HG03108 (cell line): Measurements from ENCODE around the gene NUDT9.
"Not testable (repeated sequence)": the region's sequence is repeated elsewhere in the genome, so short reads cannot be mapped to it uniquely, and the experiment has no call there.

Source experiments
- ATAC-seq: cut with Tn5 transposase; IDR thresholded peaks from one replicate; pipeline ENCODE4 v1.9.1; 2021; ENCODE audit warnings: moderate library complexity; ENCODE audit not compliant: unreplicated experiment

Gene NUDT9, protein sequence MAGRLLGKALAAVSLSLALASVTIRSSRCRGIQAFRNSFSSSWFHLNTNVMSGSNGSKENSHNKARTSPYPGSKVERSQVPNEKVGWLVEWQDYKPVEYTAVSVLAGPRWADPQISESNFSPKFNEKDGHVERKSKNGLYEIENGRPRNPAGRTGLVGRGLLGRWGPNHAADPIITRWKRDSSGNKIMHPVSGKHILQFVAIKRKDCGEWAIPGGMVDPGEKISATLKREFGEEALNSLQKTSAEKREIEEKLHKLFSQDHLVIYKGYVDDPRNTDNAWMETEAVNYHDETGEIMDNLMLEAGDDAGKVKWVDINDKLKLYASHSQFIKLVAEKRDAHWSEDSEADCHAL

DNA sequence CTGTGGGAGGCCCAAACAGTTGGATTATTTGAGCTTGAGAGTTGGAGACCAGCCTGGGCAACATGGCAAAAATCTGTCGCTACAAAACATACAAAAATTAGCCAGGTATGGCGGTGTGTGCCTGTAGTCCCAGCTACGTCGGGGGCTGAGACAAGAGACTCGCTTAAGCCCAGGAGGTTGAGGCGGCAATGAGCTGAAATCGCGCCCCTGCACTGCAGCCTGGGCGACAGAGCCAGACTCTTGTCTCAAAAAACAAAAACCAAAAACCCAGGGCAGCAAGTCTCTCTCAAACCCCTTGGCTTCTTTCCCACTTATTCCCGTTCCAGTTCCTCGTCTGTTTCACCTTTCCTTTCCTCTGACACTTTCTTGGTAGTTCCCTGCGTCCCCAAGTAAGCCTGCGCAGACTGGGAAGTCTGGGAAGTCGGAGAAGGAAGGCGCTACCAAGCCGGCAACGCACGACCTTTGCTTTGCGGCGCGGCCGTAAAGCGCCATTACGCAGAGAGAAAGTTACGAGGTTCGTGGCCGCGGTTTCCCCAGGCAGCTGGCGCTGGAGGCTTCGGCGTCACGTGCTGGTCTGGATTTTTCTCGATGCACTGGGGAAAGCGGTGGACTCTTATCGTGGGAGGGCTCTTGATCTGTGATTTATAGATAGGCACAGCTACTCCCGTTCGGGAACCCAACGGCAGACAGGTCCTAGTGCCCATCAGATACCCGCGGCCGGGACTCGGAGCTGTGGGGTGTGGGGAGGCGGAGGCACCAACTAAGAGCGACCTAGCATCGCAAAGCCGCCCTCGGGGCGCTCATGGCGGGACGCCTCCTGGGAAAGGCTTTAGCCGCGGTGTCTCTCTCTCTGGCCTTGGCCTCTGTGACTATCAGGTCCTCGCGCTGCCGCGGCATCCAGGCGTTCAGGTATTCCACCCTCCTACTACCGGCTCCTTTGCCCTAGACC, at the start of gene NUDT9:
Gene NUDT9, plus strand, starts transcription at position 470 of the 949 bp plus-strand sequence. Its CDS starts 333 bp downstream, at position 803.
- ATAC-seq, result peak; percentile 83

DNA sequence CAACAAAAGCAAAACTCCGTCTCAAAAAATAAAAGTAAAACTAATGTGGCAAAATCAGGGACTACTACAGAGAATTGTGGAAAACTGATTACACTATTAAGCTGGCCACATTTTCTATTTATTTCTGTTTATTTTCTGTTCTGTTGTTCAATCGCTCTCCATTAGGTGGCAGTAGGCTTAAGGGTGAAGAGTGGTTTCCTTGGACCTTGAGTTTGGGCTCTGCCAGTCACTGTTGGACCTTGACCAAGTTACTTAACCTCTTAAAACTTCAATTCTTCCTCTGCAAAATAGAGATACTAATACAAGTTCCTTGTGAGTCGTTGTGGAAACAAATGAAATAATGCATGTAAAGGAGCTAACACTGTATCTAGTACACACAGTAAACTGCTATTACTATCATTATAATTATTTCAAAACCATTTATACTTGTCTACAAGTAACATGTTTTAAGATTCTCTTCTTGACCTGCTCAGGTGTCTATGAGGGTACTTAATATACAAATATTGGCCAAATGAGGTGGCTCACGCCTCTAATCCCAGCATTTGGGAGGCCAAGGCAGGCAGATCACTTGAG, 46.6 kb upstream of the NUDT9 start:
- ATAC-seq, result peak; percentile 73

DNA sequence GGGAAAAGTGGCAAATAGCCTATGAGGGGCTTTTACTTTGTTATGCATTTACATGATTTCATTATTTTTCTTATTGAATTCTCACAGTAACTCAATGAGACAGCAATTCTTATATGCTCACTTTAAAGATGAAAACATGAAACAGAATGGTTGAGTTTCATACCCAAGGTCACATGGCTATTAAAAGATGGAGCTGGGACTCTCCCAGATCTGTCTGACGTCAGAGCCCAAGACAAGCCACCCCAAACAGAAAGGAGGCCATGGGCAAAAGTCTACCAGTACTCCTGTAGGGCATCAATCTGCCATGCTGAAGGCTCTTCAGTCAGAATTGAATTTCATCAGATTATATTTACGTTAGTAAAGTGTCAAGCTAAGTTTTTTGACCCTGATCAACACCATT, 44.6 kb upstream of the NUDT9 start:
- no peak for ATAC-seq

DNA sequence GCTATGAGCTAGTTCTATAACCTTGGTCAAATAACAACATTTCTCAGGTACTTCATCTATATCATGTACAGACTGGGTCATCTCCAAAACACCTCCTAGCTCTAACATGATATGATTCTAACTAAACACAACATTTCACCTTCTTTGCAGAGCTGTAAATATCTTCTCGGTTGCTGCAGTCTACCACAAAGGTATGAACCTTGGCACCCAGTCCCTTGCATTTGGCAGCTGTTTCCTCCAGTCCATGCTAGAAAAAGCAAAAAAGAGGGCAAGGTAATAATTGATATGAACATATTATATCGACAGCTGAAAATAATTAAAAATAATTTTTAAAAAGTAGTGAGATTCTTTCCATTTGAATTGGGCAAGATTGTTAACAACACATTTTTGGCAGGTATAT, 40.3 kb upstream of the NUDT9 start:
- no peak for ATAC-seq

DNA sequence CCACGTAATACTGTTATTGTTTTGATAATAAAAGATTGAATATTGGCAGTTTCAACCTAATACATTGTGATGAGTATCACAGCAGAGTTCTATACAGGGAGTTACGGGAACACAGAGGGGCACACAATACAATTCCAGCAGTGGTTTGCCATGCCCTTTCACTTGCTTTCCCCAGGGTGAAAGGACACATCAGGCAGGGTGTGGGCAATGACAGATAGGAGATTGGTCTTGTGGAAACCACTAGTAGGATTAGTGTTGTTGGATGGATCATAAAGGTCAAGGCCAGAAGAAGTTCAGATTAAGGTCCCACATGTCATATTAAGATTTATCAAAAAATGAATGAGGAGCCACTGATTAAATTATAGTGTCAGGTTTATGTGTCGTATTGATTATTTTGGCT, 39.4 kb upstream of the NUDT9 start:
- no peak for ATAC-seq

DNA sequence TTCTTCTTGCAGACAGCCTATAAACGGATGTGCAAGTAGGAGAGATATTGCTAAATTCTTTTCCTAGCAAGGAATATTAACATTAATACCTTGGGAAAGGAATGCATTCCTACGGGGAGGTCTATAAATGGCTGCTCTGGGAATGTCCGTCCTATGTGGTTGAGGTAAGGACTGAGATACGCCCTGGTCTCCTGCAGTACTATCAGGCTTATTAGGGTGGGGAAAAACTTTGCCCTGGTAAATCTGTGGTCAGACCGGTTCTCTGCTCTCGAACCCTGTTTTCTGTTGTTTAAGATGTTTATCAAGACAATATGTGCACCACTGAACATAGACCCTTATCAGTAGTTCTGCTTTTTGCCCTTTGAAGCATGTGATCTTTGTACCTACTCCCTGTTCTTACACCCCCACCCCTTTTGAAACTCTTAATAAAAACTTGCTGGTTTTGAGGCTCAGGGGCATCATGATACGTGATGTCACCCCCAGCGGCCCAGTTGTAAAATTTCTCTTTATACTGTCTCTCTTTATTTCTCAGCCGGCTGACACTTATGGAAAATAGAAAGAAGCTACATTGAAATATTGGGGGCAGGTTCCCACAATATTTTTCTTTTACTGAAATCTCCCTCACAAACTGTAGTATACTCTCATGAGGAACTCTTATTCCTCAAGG, 37.8 kb upstream of the NUDT9 start:
- not testable (repeated sequence) for ATAC-seq

DNA sequence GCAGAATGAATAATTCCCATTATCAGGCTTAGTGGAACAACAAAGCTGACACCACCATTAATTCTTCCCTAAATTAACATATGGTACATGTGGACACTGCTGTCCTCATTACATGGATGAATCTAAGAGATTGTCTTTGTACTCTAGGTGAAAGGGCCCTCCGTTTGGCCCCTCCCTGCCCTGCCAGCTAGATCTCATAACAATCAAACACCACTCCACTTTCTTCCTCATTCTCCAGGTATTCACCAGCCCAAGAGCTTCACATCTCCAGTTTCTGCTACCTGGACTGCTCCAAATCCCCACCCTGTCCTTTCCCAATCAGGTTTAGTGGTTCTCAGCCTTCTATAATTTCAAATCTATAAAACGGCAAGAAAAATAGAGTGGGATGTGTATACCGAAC, 35.1 kb upstream of the NUDT9 start:
- no peak for ATAC-seq

DNA sequence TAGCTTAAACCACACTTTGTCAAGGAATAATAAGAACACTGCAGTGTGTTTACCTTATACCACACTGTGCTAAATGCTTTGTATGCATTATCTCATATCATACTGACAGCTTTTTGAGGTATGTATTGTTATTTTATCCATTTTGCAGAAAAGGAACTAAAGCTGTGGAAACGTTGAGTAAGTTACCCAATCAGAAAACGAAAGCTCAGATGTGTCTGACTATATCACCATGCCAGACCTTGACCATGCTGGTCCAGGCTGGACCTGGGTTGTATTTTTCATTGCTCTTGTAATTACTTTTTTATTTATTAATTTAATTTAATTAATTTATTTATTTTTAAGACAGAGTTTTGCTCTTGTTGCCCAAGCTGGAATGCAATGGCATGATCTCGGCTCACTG, 33.5 kb upstream of the NUDT9 start:
- no peak for ATAC-seq

DNA sequence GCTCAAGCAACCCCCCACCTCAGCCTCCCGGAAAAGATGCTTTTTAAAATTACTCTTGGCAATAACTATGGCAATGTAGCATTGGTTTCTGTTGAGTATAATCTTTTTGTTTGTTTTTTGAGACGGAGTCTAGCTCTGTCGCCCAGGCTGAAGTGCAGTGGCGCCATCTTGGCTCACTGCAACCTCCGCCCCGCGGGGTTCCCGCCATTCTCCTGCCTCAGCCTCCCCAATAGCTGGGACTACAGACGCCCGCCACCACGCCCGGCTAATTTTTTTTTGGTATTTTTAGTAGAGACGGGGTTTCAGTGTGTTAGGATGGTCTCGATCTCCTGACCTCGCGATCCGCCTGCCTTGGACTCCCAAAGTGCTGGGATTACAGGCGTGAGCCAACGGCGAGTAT, 32.3 kb upstream of the NUDT9 start:
- not testable (repeated sequence) for ATAC-seq

DNA sequence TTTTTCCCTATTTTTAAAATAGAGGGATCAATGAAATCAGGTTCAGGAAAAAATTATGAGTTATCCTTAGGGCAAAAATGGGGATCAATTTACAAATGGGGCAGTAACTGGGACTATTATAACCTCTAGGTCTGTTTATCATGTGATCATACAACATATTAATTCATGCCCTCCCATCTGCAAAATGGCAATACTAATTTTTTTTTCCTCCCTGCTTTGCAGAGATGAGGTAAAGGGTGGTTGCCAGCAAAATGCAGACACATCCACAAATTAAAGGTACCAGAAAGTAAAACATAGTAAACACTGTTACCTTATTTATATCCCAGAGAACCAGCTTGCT, 31.9 kb upstream of the NUDT9 start:
- ATAC-seq, result no peak

DNA sequence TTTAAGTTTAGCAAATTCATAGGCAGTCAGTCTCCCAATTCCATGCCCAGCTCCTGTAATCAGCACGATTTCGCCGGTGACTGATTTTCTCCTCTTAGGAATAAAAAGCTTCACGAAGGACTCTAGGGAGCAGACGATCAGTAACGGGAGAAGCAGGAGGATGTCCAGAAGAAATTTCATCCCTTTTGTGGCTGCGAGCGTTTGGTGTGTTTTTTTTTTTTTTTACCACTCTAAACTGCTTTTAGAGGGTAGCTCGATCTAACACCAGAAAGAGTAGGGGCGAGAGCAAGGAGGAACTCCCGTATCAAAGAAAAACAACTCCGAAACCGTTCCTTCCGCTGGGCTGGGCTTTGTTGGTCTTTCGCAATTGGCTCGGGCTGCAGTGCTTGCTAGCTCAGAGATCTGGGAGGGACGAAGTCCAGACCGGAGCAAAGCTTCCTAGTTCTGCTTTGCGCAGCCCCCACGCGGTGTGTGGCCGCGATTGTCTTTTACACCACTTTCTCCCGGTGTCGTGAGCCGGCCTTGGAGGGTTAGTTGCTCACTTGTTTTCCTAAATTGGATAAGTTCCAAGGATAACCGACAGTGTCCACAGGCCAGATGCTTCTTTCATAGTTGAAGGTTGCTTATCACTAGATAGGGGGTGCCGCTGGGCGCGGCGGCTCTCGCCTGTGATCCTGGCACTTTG, 31.3 kb upstream of the NUDT9 start, which contains the start of gene HSD17B11:
Gene HSD17B11, minus strand, starts transcription at position 298 of the 685 bp plus-strand sequence. Its CDS starts 118 bp downstream, at position 180.
- peak; percentile 98 for ATAC-seq

DNA sequence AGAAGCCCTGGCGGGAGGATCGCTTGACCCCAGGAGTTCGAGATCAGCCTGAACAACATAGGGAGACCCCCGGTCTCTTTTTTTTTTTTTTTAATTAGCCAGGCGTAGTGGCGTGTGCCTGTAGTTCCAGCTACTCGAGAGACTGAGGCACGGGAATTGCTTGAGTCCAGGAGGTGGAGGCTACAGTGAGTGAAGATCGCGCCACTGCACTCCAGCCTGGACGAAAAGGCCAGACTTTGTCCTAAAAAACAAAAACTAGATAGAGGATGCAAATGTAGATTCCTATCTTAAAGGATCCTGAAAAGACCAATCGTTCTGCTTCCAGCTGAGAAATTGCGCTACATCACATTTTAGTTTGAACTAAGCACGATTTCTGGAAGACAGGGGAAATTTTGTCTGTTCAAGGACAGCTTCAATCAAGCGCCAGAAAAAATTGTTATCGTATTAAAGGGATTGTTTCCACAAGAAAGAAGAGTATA, 30.8 kb upstream of the NUDT9 start:
- no peak for ATAC-seq

DNA sequence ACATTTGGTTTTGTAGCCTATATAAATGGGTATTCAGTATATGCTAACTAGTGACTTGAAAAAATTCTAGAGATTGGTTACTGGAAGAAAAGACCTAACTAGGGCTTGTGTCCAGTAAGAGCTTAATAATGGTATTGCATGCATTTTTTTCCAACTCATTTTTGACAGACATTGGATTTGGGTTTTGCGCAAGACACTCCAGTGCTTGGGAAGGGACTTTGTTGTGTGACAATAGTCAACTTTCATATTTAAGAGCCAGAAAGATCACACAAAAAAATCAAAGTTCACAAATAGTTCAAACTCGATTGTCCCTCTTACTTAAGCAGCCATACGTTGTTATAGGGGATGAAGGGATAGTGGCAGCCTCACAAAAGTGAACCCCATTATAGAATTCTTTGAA, 30.2 kb upstream of the NUDT9 start:
- no peak for ATAC-seq

DNA sequence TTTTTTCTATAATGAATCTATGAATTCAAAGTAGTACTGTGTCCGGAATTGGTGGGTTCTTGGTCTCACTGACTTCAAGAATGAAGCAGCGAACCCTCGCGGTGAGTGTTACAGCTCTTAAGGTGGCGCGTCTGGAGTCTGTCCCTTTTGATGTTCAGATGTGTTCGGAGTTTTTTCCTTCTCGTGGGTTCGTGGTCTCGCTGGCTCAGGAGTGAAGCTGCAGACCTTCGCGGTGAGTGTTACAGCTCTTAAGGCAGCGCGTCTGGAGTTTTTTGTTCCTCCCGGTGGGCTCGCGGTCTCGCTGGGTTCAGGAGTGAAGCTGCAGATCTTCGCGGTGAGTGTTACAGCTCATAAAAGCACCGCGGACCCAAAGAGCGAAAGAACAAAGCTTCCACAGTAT, 27.3 kb upstream of the NUDT9 start:
- not testable (repeated sequence) for ATAC-seq

DNA sequence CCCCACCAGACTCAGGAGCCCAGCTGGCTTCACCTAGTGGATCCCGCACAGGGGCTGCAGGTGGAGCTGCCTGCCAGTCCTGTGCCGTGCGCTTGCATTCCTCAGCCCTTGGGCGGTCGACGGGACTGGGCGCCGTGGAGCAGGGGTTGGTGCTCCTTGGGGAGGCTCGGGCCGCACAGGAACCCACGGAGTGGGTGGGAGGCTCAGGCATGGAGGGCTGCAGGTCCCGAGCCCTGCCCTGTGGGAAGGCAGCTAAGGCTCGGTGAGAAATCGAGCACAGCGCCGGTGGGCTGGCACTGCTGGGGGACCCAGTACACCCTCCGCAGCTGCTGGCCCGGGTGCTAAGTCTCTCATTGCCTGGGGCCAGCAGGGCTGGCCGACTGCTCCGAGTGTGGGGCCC, 26.5 kb upstream of the NUDT9 start:
- not testable (repeated sequence) for ATAC-seq

DNA sequence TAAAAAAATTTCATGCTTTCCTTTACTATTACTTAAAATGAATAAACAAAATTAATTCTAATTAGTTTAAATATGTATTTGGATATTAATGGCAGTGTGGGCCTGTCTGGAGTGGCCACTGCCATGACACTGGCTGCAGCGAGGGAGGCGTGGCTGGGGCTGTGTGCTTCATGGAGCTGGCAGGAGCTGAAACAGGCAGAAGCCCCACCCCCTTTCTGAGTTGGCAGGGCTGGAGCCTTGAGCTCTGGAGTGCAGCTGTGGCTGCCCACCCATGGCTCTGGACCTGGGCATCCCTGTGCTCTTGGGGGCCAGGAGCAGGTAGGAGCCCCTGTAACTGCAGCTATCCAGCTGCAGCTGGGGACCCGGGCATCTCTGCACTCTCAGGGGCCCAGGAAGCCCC, 23.2 kb upstream of the NUDT9 start:
- no peak for ATAC-seq

DNA sequence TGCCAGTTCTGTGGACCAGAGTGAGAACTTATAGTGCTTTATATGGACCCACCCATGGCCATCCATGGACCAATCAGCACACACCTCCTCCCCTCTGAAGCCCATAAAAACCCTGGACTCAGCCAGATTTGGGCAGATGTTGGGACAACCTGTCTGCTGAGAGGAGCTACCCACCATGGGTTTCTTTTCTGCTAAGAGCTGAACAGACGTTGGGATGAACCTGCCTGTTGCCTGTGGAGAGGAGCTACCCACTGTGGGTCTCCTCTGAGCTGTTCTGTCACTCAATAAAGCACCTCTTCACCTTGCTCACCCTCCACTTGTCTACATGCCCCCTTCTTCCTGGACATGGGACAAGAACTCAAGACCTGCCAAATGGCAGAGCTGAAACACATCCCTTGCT, 22.4 kb upstream of the NUDT9 start:
- no peak for ATAC-seq

DNA sequence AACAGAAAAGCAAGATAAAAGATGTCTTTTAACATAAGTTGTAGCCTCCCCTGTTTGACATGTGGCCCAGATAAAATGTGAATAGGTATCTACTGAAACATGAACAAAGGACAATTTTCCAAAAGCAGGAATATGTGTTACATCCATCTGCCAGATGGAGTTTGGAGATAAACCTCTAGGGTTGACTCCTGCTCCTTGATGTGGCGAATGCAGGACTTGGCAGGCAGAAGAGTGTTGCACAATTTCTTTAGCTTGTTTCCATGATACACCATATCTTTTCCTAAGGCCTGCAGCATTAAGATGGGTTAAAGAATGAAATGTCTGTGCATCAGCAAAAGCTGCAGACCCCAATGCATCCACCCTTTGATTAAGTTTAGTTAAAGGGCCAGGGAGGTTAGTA, 18.6 kb upstream of the NUDT9 start:
- ATAC-seq, result not testable (repeated sequence)

DNA sequence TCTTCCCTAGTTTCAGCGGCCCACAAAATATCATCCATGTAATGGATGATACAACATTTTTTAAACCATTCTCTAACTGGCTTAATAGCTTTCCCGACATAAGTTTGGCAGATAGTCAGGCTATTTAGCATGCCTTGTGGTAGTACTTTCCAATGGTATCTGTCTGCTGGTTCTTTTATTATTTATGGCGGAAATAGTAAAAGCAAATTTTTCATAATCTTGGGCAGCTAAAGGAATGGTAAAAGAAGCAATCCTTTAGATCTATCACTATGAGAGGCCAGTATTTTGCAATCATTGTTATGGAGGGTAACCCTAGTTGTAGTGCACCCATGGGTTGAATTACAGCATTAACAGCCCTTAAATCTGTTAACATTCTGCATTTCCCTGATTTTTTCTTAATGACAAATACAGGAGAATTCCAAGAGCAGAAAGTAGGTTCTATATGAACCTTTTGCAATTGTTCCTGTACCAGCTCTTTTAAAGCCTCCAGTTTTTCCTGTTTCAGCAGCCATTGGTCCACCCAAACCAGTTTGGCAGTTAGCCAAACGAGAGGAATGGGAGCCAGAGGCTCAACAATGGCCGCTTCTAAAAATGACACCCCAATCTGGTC, 17.1 kb upstream of the NUDT9 start:
- ATAC-seq, result no peak

DNA sequence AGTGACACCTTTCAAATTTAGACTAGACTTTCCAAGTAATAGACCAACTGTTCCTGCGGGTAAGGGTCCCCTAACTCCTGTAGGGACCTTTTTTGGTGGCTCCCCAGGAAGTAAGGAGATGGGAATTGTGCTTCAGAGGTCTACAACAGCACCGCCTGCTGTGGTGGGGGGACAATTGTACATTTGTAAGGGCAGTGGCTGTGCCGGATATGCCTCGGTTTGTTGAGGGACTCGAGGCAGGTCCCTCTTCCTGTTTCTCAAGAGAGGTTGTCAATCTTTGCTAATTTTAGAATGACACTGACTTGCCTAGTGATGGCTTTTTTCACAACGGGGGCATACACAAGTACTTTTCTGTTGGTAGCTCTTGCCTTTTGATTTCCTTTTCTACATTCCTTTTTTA, 15.9 kb upstream of the NUDT9 start:
- ATAC-seq, result no peak
